IPS DF 19.7 (cell line): ENCODE results near the gene NDUFS6.
"Not testable (repeated sequence)": the region's sequence is repeated elsewhere in the genome, so short reads cannot be mapped to it uniquely, and the experiment has no call there.

Experiments used
- DNase-seq: peaks from one replicate; pipeline ENCODE4 v3.0.0-alpha.2; 2013; ENCODE audit warnings: low read depth, low spot score

The NDUFS6 gene

DNA sequence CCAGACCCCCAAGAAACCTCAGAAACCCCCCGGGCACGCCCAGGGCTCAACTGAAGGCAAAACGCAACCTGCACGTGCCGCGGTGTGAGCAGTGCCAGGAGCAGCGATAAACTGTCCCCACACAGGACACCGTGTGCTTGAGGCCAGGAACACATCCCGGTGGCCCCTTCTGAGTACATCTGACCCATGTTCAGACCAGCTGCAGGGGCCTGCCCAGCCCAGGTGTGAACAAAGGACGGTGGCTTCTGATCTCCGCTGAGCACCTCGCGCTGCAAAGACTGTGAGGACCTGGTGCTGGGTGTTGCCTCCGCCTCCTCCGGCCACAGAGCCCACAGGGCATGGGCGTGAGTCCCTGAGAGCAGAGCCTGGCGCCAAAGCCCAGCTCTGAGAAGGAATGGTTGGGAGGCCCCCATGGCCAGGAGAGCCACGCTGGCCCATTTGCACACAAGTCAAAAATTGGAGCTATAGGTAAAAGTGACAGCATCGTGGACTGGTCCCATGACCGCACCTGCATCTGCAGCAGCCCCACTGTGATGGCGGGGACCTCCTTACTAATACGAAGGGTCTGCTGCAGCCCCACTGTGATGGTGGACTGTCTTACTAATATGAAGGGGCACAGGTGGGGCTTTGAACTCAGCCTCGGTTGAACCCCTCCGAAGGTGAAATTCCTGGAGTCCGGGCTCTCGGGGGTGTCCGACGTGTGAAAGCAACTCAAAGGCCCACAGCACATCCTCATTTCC is 31.5 kb downstream of the NDUFS6 start:
- no peak for DNase-seq

GRCh38 chr5:1833264-1834021 is 32.2 kb downstream of the NDUFS6 start:
- no peak for DNase-seq

GRCh38 chr5:1834022-1834551 is 32.9 kb downstream of the NDUFS6 start:
- DNase-seq, result no peak

DNA sequence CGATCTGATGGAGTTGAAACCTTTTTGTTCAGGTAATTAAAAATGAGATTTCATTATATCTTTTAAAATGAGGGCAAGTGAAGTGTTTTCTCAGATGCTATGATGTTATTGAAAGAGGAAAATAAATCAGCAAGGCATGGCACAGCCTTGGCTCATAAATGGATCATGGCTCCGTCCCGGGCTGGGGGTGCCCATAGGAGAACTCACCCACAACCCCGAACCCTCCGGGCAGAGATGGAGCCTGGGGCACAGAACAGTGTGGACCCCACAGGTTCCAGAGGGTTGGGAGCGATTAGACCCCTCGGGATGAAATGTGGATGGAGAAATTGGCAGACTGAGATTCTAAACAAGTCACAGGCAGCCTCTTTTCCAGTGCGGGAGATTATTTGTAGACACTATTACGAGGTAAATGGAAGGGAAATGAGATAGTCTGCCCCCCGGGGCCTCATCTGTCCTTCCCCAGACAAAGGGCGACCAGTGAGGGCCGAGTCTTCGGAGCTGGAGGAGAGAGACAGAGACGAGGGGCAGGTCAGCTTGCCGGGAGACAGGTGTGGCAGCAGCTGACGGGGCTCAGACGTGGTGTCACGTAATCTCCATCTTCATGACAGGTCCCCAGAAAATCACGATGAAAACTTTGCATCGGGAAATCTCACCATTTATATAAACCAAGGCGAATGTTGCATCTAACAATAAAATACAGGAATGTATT is 33.7 kb downstream of the NDUFS6 start:
- no peak for DNase-seq

GRCh38 chr5:1835431-1835830 is 34.2 kb downstream of the NDUFS6 start:
- DNase-seq, result no peak

GRCh38 chr5:1836176-1836890 is 35.1 kb downstream of the NDUFS6 start:
- no peak for DNase-seq

DNA sequence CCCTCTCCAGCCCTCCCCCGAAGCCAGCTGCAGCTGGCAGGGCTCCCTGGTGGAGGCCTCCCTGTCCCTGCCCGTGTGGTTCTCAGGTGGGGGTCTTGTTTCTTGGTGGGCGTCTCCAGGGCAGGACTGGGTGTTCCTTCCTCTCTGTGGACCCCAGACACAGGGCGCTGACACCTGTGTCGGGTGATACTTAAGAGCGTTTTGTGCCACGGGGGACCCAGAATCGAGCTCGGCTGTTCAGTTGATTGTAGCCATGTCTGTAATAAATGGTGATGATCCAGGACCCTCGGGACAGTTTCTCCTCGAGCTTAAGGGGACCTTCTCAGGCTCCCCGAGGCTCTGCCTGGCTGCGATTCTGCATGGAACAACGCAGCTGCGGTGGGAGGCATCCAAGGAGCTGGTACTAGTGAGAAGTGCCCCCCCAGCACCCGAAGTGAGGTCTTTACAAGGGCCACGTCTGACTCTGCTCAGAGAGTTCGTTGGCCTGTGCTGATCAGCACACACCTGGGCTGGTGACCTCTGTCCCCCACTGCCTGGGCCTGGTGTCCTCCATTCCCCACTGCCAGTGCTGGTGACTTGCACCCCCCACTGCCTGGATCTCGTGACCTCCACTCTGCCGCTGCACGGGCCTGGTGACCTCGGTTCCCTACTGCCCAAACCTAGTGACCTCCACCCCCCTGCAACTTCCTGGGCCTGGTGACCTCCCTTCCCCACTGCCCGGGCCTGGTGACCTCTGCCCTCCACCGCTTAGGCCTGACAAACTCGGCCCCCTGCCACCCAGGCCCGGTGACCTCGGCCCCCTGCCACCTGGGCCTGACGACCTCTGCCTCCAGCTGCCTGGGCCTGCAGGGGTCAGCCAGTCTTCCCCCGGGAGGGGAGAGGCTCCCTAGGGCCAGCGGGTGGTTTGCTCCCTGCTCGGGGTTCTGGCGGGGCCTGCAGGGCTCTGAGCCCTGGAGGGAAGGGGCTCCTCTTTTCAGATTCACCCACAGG is 36.0 kb downstream of the NDUFS6 start:
- DNase-seq, result no peak

DNA sequence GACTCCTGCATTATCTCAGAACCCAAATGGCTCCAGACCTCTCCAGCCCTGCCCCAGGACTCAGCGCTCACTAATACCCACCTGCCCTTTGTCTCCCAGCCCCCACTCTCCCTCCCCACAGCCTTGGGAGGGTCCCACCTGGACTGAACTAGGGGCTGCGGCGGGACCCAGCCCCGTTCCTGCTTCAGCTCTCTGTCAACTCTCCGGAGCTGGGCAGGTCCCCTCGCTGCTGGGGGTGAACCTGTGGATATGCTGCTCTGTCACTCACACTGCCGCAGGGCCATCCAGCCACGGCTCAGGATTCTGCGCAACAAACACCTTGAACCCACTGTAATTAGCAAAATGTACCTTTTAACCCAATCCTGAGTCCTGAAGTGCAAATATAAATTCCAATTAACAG is 36.8 kb downstream of the NDUFS6 start:
- no peak for DNase-seq

DNA sequence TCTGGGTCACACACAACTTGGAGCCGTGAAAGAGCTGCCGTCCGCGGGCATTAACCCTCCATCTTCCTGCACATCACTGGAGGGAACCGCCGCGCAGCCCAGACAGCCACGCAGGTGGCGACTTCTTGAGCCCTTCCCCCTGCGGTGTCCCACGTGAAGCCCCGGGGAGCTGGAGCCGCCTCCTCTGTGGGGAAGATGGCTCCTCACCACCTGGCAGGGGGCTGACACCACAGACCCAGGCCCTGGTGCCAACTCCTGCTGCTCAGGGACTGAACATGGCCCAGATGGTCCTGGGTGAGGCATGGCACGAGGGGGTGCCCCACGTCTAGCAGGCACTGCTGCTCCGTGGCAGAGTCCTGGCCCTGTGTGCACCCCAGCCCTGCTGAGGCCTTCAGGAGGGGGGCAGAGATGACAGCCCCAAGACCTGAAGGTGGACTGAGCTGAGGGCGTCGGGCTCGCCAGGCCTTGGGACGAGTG is 38.9 kb downstream of the NDUFS6 start:
- no peak for DNase-seq

GRCh38 chr5:1840741-1841521 is 39.7 kb downstream of the NDUFS6 start:
- no peak for DNase-seq

GRCh38 chr5:1842004-1842819 is 41.0 kb downstream of the NDUFS6 start:
- no peak for DNase-seq

DNA sequence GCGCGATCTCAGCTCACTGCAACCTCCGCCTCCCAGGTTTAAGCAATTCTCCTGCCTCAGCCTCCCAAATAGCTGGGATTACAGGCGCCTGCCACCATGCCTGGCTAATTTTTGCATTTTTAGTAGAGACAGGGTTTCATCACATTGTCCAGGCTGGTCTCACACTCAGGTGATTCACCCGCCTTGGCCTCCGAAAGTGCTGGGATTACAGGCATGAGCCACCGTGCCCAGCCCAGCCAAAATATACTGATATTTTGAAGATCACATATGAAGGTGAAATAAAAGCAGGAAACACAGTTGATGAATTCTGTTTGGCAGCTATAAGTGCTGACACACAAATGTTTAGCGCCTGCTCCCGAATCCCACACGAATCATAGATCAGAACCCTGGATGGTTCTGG is 42.6 kb downstream of the NDUFS6 start:
- DNase-seq, result not testable (repeated sequence)

DNA sequence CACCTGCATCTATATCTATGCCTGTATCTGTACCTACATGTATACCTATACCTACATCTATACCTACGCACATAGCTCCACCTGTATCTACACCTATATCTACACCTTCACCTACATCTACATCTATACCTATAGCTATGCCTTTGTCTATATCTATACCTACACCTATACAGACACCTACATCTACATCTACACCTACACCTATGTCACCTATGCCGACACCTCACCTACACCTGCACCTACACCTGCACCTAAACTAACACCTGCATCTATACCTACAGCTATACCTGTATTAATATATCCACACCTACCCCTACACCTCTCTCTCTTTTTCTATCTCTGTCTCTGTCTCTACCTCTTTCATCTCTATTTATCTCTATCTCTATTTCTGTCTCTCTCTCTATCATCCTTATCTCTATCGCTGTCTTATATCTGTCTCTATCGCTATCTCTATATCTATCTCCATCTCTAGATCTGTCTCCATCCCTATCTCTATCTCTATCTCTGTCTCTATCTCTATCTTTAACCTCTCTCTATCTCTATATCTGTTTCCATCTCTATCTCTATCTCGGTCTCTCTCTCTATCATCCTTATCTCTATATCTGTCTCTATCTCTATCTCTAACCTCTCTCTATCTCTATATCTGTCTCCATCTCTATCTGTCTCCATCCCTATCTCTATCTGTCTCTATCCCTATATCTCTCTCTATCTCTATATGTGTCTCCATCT is 43.7 kb downstream of the NDUFS6 start:
- DNase-seq, result no peak

DNA sequence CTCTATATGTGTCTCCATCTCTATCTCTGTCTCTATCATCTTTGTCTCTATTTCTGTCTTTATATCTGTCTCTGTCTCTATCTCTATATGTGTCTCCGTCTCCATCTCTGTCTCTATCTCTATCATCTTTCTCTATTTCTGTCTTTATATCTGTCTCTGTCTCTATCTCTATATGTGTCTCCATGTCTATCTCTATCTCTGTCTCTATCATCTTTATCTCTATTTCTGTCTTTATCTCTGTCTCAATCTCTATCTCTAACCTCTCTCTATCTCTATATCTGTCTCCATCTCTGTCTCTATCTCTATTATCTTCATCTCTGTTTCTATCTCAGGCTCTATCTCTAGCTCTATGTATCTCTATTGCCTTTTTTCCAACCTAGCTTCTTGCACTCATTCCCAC is 44.5 kb downstream of the NDUFS6 start:
- DNase-seq, result no peak

DNA sequence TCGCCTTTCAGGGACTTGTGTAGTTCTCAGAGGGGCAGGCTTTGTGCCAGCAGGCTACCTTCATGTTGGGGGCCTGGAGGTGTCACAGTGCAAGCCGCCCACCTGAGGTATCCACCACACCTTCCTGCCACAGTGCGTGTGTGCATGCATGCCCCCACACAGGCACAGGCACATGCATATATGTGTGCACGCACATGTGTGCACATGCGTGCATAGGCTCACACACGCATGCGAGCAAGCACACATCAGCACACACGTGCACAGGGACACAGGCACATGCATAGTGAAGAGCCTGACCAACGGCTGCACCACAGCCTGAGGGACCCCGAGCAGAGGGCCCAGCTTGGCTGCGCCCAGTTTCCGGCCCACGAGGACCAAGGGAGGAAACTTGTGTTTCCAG is 45.4 kb downstream of the NDUFS6 start:
- no peak for DNase-seq

DNA sequence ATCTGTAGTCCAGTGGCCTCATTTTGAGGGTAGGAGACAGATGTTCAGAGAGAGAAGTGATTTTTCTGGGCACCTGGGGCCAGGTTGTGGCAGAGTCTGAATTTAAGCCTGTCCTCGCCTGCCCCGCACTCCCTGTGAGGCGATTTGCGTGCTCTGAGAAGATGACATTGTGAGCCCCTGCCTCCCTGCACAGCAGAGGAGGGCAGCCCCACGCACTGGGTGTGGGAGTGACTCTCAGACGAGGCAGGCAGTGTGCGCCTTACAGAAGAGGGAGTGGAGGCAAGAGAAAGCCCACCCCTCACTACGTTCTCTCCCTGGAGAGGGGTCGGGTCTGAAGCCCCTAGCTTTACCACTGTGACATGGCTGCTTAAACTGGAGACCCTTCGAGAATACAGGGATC is 45.8 kb downstream of the NDUFS6 start:
- no peak for DNase-seq

- no peak for DNase-seq
These were observed 46.4 kb downstream of the NDUFS6 start for GRCh38 chr5:1847611-1848010.
